Activated CD8-positive, alpha-beta T cell treated with anti-CD3 and anti-CD28 coated beads for 36 hours (primary cell): Measurements from ENCODE around the gene KRT2. TPM values are rescaled to one million over a fixed set of nuclear protein-coding genes. Genes with fewer than 3 reads are reported as not detected.

Source experiments
- ATAC-seq: fragments of 200-7000 bp; cut with Tn5 transposase; one replicate; pipeline ENCODE4 v1.10.0; 2021; ENCODE audit warnings: mild to moderate bottlenecking, moderate library complexity
- CTCF ChIA-PET: fragments of 350-600 bp; sonication (Branson Sonifier 250); formaldehyde crosslinking; loops from one replicate; lab custom pipeline; 2021; ENCODE audit warnings: antibody characterized with exemption; lab: Charles Lee
- POLR2A ChIA-PET: fragments of 350-600 bp; sonication (Branson Sonifier 250); formaldehyde crosslinking; loops from one replicate; lab custom pipeline; 2021; ENCODE audit warnings: antibody characterized with exemption; lab: Charles Lee
- DNase-seq: peaks from one replicate; pipeline ENCODE4 v3.0.0-alpha.2; 2020
- H3K27ac Mint-ChIP-seq: one replicate; pipeline ENCODE4 v1.8.0; 2021; ENCODE audit warnings: mild to moderate bottlenecking, mixed read lengths
- H3K27me3 Mint-ChIP-seq: one replicate; pipeline ENCODE4 v1.8.0; 2021; ENCODE audit warnings: mixed read lengths
- H3K36me3 Mint-ChIP-seq: one replicate; pipeline ENCODE4 v1.8.0; 2021; ENCODE audit warnings: low read depth, mixed read lengths
- H3K4me1 Mint-ChIP-seq: one replicate; pipeline ENCODE4 v1.8.0; 2021; ENCODE audit warnings: low read depth, mixed read lengths
- H3K4me3 Mint-ChIP-seq: one replicate; pipeline ENCODE4 v1.8.0; 2021; ENCODE audit warnings: mild to moderate bottlenecking, moderate library complexity, mixed read lengths
- H3K9me3 Mint-ChIP-seq: one replicate; pipeline ENCODE4 v1.8.0; 2021; ENCODE audit warnings: mixed read lengths
- intact Hi-C: fragments of 100-400 bp; cut with micrococcal nuclease; formaldehyde crosslinking; loops from one replicate; pipeline ENCODE4 v1.10.0; 2022
- total RNA-seq, 2 experiments: library from RNA; stranded (reverse); gene quantifications; one replicate each; pipeline ENCODE4 v1.2.3, GENCODE V29; 2021
- TF ChIP-seq, protein P1 (sequence below): fragments of 200-600 bp; IDR thresholded peaks from one replicate; pipeline ENCODE4 v1.8.0; 2022; ENCODE audit warnings: antibody characterized with exemption, mild to moderate bottlenecking

KRT2 gene
- total RNA-seq, 2 experiments from 2014 or later = not detected

GRCh38 chr12:52598966-52599365 lies 53.0 kb downstream of the KRT2 start:
- H3K27ac Mint-ChIP-seq = no peak overlapping the region
- no peaks in the 10 kb centered on the region for H3K9me3 Mint-ChIP-seq
- peaks cover 18% of the 10 kb centered on the region for H3K4me1 Mint-ChIP-seq
- intact Hi-C loops = no loop called here
- no peak overlapping the region for H3K4me3 Mint-ChIP-seq
- POLR2A ChIA-PET = no interaction called here
- DNase-seq (no peak), ATAC-seq (no peak)
- CTCF ChIA-PET = interaction anchor here (0.6 to 2.0 kb wide), 2 partner anchors 15 to 336 kb away, joined by 3 to 5 read pairs; no protein-coding TSS in a partner anchor
- peaks cover 2% of the 10 kb centered on the region for H3K27me3 Mint-ChIP-seq
- TF ChIP-seq, protein P1, sequence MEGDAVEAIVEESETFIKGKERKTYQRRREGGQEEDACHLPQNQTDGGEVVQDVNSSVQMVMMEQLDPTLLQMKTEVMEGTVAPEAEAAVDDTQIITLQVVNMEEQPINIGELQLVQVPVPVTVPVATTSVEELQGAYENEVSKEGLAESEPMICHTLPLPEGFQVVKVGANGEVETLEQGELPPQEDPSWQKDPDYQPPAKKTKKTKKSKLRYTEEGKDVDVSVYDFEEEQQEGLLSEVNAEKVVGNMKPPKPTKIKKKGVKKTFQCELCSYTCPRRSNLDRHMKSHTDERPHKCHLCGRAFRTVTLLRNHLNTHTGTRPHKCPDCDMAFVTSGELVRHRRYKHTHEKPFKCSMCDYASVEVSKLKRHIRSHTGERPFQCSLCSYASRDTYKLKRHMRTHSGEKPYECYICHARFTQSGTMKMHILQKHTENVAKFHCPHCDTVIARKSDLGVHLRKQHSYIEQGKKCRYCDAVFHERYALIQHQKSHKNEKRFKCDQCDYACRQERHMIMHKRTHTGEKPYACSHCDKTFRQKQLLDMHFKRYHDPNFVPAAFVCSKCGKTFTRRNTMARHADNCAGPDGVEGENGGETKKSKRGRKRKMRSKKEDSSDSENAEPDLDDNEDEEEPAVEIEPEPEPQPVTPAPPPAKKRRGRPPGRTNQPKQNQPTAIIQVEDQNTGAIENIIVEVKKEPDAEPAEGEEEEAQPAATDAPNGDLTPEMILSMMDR = no peak
- no peaks in the 10 kb centered on the region for H3K36me3 Mint-ChIP-seq

Other genes with a start within 250 kb of the KRT2 start
- not detected for gene KRT82, start 245.9 kb downstream of the KRT2 start, total RNA-seq
- not detected for gene KRT75, start 217.8 kb downstream of the KRT2 start, total RNA-seq
- gene KRT6B, start 200.1 kb downstream of the KRT2 start, total RNA-seq = not detected
- gene KRT6C, start 178.4 kb downstream of the KRT2 start, total RNA-seq = not detected
- not detected for gene KRT6A, start 159.0 kb downstream of the KRT2 start, total RNA-seq
- not detected for gene KRT5, start 131.8 kb downstream of the KRT2 start, total RNA-seq
- not detected for gene KRT71, start 99.1 kb downstream of the KRT2 start, total RNA-seq
- gene KRT74, start 78.4 kb downstream of the KRT2 start, total RNA-seq = not detected
- gene KRT72, start 50.7 kb downstream of the KRT2 start, total RNA-seq = under 1 TPM; 0.16 to 0.32 TPM
- under 1 TPM in 1 of 2 experiments, not detected in 1; 0.20 TPM for gene KRT73, start 33.7 kb downstream of the KRT2 start, total RNA-seq
- gene KRT1, start 28.2 kb upstream of the KRT2 start, total RNA-seq = not detected
- not detected for gene KRT77, start 51.3 kb upstream of the KRT2 start, total RNA-seq
- not detected for gene KRT76, start 125.1 kb upstream of the KRT2 start, total RNA-seq
- not detected for gene KRT3, start 143.9 kb upstream of the KRT2 start, total RNA-seq
- gene KRT4, start 161.9 kb upstream of the KRT2 start, total RNA-seq = under 1 TPM; 0.11 to 0.16 TPM
- gene KRT79, start 182.1 kb upstream of the KRT2 start, total RNA-seq = 1 to 10 TPM in 1 of 2 experiments, under 1 TPM in 1; 0.87 to 1.6 TPM
- not detected for gene KRT78, start 196.8 kb upstream of the KRT2 start, total RNA-seq